ENCODE data around the gene ZNF132.
"Not testable (repeated sequence)": the region's sequence is repeated elsewhere in the genome, so short reads cannot be mapped to it uniquely, and the experiment has no call there.

ZNF132 gene

DNA sequence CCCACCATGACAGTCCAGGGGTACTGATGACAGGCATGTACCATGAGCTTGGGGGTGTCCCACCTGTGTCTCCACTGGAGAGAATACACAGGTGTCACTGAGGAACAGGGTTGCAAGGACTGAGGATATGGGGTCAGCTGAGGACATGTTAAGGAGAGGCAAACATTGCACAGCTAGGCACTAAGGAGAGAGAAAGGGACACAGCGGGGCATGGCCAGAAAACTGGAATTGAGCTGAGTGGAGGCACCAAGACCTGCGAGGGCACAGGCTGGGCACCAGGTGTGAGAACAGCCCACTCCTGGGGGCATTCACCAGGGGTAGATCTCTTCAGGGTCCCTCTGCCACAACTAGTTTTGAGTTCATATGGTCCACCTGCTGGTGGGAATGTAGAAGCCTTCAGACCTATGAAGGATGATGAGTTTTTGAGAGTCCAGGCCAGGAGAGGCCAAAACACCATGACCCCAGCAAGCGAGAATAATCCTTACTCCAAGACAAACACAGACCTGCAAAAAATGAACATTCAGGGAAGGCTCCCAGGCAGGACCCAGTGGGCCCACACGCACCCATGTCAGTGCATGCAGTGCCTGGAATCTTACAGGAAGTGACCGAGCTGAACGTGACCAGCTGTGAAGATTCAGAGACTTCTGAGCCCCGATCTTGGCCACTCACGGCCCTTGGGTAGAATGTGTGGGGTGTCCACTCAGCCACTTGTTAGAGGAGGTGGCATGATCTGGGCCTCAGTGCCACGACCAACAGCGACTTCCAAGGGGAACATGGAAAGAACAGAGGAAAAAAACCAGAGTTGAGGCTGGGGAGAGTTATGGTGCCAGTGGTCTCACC, 32.9 kb downstream of the ZNF132 start:
- DNase-seq (ENCODE audit: low spot score): no peak

DNA sequence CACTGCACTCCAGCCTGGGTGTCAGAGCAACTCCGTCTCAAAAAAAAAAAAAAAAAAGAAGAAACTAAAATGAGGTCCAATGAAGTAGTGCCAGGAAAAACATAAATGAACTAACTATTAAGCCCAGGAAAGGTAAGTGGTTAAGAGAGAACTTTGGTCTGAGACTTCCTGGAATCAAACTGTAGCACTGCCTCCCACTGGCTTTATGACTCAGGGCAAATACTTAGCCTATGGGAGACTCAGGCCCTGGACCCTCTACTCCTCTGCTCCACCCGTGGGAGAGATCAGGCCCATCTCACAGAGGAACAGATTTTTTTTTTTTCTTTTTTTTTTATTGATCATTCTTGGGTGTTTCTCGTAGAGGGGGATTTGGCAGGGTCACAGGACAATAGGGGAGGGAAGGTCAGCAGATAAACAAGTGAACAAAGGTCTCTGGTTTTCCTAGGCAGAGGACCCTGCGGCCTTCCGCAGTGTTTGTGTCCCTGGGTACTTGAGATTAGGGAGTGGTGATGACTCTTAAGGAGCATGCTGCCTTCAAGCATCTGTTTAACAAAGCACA, 36.0 kb downstream of the ZNF132 start:
- DNase-seq (ENCODE audit: low spot score): not testable (repeated sequence)

DNA sequence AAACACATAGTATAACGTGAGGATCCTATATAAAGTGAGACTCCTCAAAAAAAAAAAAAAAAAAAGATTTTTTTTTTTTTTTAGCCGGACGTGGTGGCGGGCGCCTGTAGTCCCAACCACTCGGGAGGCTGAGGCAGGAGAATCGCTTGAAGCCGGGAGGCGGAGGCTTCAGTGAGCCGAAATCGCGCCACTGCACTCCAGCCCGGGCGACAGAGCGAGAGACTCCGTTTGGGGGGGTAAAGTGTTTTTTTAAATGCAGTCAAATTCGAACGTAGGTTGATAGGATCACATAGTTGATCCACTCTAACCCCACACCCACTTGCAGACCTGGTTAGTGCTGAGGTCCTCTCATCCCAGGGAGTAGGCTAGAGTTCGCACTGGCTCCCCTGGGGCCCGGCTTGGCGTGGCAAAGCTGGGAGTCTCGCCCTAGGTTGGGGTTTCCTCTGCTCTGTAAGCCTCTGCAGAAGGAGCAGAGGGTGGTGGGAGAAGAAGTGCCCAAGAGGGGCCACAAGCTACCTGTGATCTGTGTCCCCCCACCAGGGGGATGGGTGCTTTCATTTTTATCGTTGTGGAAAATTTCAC, 38.0 kb downstream of the ZNF132 start:
- DNase-seq (ENCODE audit: low spot score): no peak

DNA sequence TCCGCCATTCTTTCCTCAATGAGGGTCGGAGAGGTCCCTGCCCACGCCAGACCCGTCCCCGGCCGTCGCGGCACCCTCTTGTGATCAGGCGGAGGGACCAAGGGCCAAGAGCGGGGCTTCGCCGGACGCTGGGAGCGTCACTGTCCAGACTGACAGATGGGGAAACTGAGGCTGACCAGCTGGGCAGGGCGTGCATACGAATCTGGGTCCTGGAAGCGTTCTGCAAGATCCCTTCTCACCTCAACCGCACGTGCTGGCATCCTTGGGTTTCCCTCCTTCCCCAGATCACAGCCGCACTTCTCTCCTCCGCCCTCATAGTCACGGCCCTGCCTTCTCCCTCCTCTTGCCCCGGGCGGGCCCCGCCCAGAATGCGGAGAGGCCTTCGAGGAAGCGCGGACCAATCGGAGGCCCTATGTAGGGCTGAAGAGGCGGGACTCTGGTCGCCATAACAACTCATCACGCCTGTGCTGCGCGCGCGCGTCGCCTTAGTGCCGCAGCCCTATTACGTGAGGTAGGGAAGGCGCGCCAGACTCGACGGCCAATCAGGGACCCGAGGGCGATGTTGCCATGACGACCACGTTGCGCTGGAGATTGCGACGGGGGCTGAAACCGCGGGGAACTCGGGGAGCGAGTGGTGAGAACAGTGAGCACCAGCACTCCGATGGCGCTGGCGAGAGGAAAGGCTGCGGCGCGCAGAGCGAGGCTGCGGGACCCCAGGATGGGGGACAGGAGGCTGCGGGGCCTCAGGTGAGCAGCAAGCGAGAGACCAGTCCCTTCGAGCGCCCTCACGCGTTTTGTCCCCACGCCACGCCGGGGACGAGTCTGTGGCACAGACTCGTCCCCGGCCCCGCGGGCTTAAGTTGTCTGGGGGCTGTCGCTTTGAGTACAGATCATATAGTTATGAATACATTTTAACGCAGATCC, 38.8 kb downstream of the ZNF132 start:
- DNase-seq (ENCODE audit: low spot score): peak; percentile 98

DNA sequence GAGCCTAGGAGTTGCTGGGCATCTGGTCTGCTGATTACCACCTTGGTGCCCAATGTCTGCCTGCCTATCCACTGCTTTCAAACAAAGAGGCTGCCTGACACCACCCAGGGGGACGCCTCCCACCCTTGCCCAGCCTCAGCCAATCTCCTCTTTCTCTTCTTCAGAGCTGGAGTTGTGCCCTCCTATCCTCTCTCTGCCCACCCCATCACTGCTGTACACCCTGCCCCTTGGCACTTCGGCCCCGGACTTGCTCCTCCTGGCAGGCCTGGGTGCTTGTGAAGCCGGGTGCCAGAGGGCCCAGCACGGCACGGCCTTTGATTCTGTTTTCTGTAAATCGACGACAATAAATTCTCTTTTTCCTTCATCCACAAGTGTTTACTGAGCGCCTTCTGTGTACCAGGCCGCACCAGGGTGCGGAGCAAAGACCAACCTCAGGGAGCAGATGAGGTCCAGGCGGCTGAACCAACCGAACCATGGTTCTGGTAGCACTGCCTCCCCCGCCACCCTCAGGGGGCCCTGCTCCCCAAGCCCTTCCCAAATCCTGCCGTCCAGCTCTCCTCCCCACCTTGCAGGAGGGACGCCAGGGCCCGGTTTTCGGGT, 39.5 kb downstream of the ZNF132 start:
- DNase-seq (ENCODE audit: low spot score): no peak

DNA sequence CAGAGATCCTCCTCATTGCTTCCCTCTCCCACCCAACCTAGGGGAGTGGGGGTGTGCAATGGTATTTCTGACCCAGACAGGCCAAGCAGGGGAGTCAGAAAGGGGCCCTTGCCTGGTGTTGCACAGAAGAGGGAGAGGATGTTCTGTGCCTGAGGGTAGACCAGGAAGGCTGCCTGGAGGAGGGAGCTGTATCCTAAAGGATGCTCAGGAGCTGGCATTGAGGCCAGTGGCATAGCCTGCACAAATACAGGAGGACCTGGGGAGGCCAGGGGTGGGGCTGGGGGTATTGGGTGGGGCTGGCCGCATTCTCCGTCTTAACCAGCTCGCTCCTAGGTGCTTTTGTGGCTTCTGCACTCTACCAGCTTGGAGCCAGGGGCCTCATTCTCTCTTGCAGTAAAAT, 40.0 kb downstream of the ZNF132 start:
- no peak for DNase-seq (ENCODE audit: low spot score)

DNA sequence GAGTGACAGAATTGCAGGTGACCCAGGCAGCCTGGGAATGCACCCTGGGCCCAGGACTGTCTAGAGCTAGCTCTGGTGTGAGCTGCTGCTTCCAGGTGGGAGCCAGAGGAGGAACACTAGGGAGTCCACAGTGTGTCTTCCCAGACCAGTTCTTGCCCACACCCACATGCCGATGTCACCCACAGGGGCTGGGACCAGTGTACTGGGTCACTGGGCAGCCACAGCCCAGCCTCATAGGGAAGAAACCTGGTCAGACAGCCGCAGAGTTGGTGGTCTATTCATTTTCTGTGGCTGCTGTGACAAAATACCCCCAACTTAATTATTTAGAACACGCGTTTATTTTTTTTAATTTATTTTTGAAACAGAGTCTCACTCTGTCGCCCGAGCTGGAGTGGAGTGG, 41.4 kb downstream of the ZNF132 start:
- no peak for DNase-seq (ENCODE audit: low spot score)

DNA sequence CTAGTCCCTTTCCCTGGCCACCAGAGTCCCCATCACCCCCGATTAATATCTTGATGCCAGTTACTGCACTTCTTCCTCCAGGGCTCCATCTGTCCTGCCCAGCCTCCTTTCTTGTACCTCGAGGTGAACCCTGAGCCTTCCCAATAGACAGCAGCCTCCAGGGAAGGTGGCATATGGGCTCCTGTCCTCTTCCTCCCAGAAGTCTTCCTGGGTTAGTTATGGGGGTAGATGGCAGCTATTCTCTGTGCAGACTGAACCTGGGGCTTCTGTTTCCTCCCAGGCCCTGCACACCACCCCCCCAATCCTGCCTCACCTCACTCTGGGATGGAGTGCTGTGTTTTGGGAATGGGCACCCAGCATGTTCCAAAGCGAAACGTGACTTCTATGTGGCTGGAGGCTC, 41.9 kb downstream of the ZNF132 start:
- no peak for DNase-seq (ENCODE audit: low spot score)

DNA sequence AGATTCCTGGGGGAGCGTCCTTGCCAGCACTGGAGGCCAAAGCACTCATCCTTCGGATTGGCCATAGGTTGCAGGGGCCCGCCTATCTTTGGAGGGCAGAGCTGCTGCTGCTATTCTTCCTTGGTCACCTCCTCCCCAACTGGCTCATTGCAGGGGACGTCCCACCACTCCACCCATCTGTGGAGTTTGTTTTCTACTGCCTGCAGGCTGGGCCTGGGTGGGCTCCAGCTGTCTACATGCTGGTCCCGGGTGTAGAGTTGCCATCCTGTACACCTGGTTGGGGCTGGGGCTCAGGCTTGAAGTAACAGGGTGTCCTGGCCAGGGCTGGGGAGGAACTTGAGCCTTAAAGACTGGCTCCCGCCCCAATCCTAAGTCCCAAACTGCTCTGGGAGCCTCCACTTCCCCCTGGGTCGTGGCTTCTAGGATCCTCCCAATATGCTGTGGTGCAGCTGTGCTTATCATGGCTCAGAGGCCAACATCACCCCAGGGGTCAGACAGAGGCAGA, 42.4 kb downstream of the ZNF132 start:
- no peak for DNase-seq (ENCODE audit: low spot score)

DNA sequence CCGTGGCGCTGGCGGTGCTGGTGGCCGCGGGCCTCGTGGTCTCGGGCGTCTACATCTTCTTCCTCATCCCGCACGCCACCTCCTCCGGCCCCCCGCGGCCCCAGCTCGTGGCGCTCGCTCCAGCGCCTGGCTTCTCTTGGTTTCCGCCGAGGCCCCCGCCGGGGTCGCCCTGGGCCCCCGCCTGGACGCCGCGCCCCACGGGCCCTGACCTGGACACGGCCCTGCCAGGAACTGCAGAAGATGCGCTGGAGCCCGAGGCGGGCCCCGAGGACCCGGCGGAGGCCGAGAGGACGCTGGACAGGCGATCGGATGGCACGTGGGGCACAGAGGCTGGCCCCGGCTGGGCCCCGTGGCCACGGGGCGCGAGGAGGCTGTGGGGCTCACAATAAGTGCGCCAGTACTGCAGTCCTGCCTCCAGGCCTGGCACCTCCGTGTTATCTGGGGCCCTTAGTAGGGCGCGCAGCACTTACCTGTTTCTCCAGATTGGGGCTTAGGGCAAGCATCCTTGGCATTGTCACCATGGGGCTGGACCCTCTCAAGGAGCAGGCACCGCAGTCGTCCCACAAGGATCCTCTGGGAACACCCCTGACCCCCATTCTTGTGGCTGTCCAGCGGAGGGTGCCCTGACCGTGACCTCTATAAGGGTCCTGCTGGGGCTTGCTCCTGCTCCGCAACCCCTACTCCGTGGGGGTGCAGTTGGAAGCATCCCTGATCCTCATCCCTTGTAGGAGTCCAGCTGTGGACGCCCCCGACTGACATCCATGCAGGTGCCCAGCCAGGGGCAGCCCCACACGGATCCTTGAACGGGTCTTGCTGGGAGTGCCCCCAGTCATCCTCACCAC, 43.0 kb downstream of the ZNF132 start:
- no peak for DNase-seq (ENCODE audit: low spot score)

DNA sequence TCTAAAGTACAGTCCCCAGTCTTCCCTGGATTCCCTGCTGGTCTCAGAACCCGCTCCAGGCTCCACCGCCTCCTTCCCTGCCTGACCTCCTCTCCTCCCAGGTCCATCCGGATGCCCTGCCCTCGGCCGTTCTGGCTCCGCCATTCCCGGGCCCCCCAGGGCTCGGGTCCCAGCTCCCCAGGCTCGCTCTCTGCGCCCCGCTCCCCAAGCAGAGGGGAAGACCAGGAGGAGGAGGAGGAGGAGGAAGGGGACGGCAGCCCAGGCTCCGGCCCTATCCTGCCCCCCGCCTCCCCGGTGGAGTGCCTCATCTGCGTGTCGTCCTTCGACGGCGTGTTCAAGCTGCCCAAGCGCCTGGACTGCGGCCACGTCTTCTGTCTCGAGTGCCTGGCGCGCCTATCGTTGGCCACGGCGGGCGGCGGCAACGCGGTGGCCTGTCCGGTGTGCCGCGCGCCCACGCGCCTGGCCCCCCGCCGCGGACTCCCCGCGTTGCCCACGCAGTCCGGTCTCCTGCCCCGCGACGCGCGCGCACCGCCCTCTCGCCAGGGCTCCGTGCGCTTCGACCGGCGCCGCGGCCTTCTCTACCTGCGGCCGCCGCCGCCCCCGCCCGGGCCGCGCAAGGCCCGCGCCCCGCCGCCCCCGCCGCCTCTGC, 43.9 kb downstream of the ZNF132 start:
- DNase-seq (ENCODE audit: low spot score): no peak

DNA sequence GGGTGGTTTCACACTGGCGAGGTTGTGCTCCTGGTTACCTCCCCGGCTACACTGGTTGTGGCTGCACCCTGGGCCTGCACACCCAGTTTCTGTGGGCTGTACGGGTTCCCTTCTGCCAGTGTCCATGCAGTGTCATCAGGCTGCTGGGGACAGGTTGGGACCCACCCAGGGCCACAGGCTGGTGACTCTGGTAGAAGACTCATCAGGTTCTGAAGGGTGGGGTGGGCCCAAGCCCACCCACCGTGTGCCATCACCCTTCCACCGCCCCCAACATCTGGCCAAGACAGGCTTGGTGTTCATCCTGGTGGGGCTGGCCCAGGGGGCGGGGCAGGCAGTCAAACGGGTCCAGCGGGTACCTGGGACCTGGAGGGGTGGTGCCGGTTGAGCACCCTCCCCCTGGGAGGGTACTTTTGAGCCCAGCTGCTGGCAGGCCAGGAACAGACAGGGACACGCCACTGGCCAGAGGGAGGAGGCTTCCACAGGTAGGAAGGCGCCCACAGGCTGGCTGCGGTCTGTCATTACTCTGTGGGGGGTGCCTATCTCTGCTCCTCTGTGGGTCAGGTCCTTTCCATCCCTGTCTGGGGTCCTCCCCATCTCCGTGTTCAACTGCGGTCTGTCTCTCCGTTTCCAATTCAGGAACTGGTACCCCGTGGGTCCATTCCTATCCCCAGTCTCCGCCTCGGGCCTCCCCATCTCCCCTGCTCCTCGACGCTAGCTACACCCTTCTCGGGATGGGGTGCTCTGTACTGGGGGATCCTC, 44.6 kb downstream of the ZNF132 start, which contains the start of gene RNF225:
RNF225 (plus strand) TSS at position 437 of the 759 bp plus-strand sequence. CDS start 434 bp downstream, outside the sequence.
- no peak for DNase-seq (ENCODE audit: low spot score)

DNA sequence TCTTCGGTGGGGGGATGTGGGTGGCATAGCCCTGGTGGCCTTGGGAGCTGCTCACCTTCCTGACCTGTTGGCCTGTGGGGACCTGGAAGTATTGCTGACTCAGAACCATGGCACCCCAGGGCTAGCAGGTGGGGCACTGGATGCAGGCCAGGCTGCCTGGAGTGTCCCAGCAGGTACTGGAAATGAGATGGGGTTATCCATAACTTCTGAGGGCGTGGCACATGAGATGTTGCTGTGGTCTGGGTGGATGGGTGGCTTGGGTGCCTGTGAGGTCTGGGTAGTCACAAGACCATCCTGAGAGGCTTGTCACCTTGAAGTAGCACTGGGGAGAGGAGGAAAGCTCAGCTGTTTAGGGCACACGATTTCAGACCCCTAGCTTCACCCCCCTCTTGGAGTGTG, 45.1 kb downstream of the ZNF132 start:
- DNase-seq (ENCODE audit: low spot score): no peak

DNA sequence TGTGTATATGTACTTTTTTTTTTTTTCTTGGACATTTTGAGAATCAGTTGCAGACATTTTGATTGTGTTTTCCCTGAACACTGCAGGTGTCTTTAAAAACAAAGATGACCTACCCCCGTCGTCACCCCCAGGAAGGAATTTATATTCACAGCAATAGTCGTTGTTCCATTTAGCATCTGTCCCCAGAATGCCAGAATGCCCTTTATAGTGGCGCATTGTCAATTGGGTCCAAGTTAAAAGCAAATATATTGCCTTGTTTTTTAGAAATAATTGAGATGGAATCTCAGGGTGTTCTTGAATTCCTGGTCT, 46.3 kb downstream of the ZNF132 start:
- DNase-seq (ENCODE audit: low spot score): no peak

DNA sequence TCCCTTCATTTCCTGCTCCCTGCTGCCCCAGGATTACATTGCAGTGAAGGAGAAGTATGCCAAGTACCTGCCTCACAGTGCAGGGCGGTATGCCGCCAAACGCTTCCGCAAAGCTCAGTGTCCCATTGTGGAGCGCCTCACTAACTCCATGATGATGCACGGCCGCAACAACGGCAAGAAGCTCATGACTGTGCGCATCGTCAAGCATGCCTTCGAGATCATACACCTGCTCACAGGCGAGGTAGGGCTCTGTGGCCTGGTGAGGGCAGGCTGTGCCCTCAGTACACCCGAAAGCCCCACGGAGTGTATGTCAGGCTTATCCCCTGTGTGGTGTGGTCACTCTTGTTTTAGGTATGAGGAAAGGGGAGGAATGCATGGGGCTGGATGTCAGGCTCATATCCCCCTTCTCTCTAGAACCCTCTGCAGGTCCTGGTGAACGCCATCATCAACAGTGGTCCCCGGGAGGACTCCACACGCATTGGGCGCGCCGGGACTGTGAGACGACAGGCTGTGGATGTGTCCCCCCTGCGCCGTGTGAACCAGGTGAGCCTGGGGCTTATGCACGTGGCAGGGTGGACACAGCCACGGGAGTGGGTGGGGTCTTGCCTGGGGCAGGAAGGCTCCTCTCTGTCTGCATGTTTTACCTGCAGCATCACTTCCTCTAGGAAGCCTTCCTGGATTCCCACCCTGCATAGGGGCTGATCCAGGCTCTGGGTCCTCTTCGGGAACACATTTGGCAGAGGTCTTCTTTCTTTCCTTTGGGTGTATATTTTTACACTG, 46.8 kb downstream of the ZNF132 start:
- no peak for DNase-seq (ENCODE audit: low spot score)

DNA sequence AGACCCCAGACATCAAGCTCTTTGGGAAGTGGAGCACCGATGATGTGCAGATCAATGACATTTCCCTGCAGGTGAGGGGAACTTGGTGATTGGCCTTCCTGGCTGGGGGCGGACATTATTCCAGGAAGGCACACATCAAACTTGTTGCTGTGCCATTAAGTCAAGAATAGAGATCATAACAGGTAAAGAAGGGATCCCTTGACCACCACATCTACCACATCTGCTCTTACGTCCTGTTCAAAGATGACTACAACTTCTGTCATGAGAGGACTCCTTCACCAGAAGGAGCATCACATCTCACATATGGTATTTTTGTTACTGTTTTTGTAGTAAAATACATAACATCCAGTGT, 51.8 kb downstream of the ZNF132 start:
- no peak for DNase-seq (ENCODE audit: low spot score)

DNA sequence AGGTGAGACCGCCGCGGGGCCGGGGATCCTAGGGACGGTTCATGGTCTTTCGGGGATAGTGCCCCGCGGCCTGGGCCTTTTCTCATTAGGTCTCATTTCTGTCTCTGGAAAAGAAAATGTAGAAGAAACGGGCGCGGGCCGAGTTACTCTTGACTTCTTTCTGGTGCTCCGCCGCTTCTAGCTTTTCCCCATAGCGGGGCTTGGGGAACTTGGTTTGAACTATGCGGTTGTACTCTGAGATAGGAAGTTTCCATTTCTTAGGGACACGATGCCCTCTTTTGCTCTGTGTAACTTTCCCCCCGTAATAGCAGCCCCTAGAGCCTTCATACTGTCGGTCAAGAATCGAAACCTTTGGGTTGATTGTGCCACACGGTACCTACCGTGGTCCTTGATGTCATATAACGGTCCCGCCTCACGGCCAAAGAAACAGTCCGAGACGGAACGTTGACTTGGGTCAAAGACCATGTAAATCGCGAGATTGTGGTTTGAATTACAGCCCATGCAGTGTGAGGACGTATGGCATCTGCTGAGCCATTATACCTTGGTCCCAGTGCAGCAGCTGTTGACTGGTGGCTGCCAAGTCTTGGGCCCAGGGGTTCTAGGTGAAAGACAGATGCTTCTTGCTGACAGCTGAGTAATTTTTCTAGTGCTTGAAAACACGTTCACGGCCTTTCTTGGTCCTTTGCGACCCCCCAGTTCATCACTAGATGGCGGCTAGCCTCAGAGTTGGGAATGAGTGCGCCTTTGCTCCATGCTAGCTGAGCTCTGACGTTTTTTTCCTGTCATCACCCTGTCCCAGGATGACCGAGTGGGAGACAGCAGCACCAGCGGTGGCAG, 52.4 kb downstream of the ZNF132 start:
- no peak for DNase-seq (ENCODE audit: low spot score)
